H1 (cell line): Measurements from ENCODE around the gene CABP1. TPM values are rescaled to one million over a fixed set of nuclear protein-coding genes. Genes with fewer than 3 reads are reported as not detected.

Source experiments
- CTCF ChIA-PET: fragments of 300-600 bp; sonication (Branson Sonifier 250); formaldehyde crosslinking; loops from one replicate; lab custom pipeline; 2021; ENCODE audit not compliant: partially characterized antibody; lab: Charles Lee
- POLR2A ChIA-PET: fragments of 300-600 bp; sonication (Branson Sonifier 250); formaldehyde crosslinking; loops from one replicate; lab custom pipeline; 2021; ENCODE audit warnings: inconsistent platforms; ENCODE audit not compliant: partially characterized antibody; lab: Charles Lee
- DNase-seq, 2 experiments: peaks; one replicate each; pipeline versions ENCODE4 v3.0.0 to v3.0.0-alpha.2; 2010 to 2022; ENCODE audit warnings: low spot score in 2 of 2, low read depth in 1 of 2, mixed read lengths in 1 of 2
- FAIRE-seq: peaks from 2 replicates; lab custom pipeline; 2011; peaks lifted over from hg19 to GRCh38; lab: Jason Lieb, UNC
- H2AFZ ChIP-seq: 2 replicates; pipeline ENCODE4 v1.8.1; 2012; ENCODE audit warnings: low read length, inconsistent platforms
- H2AK5ac ChIP-seq: 2 replicates; pipeline ENCODE4 v1.6.1; 2013; ENCODE audit warnings: low read depth, low read length
- H2BK120ac ChIP-seq: replicated peaks from 2 replicates; pipeline ENCODE3; 2013; ENCODE audit warnings: low read depth, low read length, inconsistent platforms
- H2BK12ac ChIP-seq: 2 replicates; pipeline ENCODE4 v1.6.1; 2013; ENCODE audit warnings: low read depth, low read length
- H2BK15ac ChIP-seq: 2 replicates; pipeline ENCODE4 v1.6.1; 2013; ENCODE audit warnings: low read length
- H2BK20ac ChIP-seq: 2 replicates; pipeline ENCODE4 v1.6.1; 2013; ENCODE audit warnings: low read length
- H2BK5ac ChIP-seq: 2 replicates; pipeline ENCODE4 v1.6.1; 2013; ENCODE audit warnings: low read depth, low read length
- H3K14ac ChIP-seq: 2 replicates; pipeline ENCODE4 v1.6.1; 2013; ENCODE audit warnings: inconsistent platforms; ENCODE audit not compliant: insufficient read length
- H3K18ac ChIP-seq: 2 replicates; pipeline ENCODE4 v1.6.1; 2013; ENCODE audit warnings: low read length; ENCODE audit errors: extremely low read depth
- H3K23ac ChIP-seq: 2 replicates; pipeline ENCODE4 v1.6.1; 2013; ENCODE audit warnings: inconsistent platforms; ENCODE audit not compliant: insufficient read length
- H3K23me2 ChIP-seq: 2 replicates; pipeline ENCODE4 v1.6.1; 2013; ENCODE audit warnings: low read depth, low read length
- H3K27ac ChIP-seq: 2 replicates; pipeline ENCODE4 v1.6.1; 2011; ENCODE audit warnings: low read depth, low read length, inconsistent platforms
- H3K27me3 ChIP-seq, 4 experiments: replicated peaks in 1 of 4; 1 replicate in 1 of 4; 2 replicates in 3 of 4; pipeline versions ENCODE4 v1.6.1 to v1.8.1; 2011 to 2013; ENCODE audit warnings: low read length in 3 of 4, mild to moderate bottlenecking in 3 of 4, inconsistent platforms in 2 of 4, mixed read lengths in 2 of 4, moderate library complexity in 1 of 4; ENCODE audit not compliant: control insufficient read depth in 3 of 4, insufficient read depth in 3 of 4; ENCODE audit errors: extremely low read depth in 1 of 4
- H3K36me3 ChIP-seq, 4 experiments: 2 replicates each; pipeline versions ENCODE4 v1.6.1 to v1.8.1; 2011 to 2013; ENCODE audit warnings: mild to moderate bottlenecking in 4 of 4, low read length in 3 of 4, moderate library complexity in 2 of 4, control low read depth in 1 of 4, inconsistent platforms in 1 of 4; ENCODE audit not compliant: insufficient read depth in 4 of 4, control insufficient read depth in 2 of 4
- H3K4ac ChIP-seq: replicated peaks from 2 replicates; pipeline ENCODE3; 2013; ENCODE audit warnings: low read length, low read depth, mixed read lengths, inconsistent platforms; ENCODE audit not compliant: insufficient read length
- H3K4me1 ChIP-seq, 4 experiments: replicated peaks in 1 of 4; 1 replicate in 1 of 4; 2 replicates in 3 of 4; pipeline versions ENCODE4 v1.6.1 to v1.8.1; 2011 to 2013; ENCODE audit warnings: low read length in 3 of 4, inconsistent platforms in 2 of 4, mixed read lengths in 1 of 4; ENCODE audit not compliant: insufficient read depth in 4 of 4, control insufficient read depth in 3 of 4
- H3K4me2 ChIP-seq, 2 experiments: 2 replicates each; pipeline versions ENCODE4 v1.6.1 to v1.8.1; 2011 to 2013; ENCODE audit warnings: low read depth in 2 of 2, low read length in 2 of 2, control low read depth in 1 of 2, inconsistent platforms in 1 of 2, mild to moderate bottlenecking in 1 of 2; ENCODE audit not compliant: insufficient read depth in 1 of 2
- H3K4me3 ChIP-seq, 4 experiments: fragments of 200-600, 300-600 bp in 1 of 4; sonication (generic), shearing (Covaris generic), sonication (Bioruptor Twin) in 1 of 4; 2 replicates each; pipeline versions ENCODE4 v1.5.1 to v1.8.1; 2011 to 2016; ENCODE audit warnings: low read length in 4 of 4, low read depth in 3 of 4, control low read depth in 2 of 4, inconsistent platforms in 2 of 4, mild to moderate bottlenecking in 2 of 4, mixed read lengths in 1 of 4, moderate library complexity in 1 of 4; ENCODE audit not compliant: insufficient read depth in 2 of 4; ENCODE audit errors: extremely low read depth in 1 of 4
- H3K56ac ChIP-seq: replicated peaks from 2 replicates; pipeline ENCODE3; 2013; ENCODE audit warnings: low read depth, mild to moderate bottlenecking, mixed read lengths, low read length, inconsistent platforms; ENCODE audit not compliant: insufficient read length
- H3K79me1 ChIP-seq: 2 replicates; pipeline ENCODE4 v1.6.1; 2013; ENCODE audit warnings: low read depth, low read length, control low read depth
- H3K79me2 ChIP-seq, 2 experiments: 2 replicates each; pipeline versions ENCODE4 v1.6.1 to v1.8.1; 2012 to 2013; ENCODE audit warnings: low read length in 2 of 2, mild to moderate bottlenecking in 2 of 2, inconsistent platforms in 1 of 2; ENCODE audit not compliant: insufficient read depth in 2 of 2, control insufficient read depth in 1 of 2
- H3K9ac ChIP-seq, 4 experiments: replicated peaks in 1 of 4; 1 replicate in 1 of 4; 2 replicates in 3 of 4; pipeline versions ENCODE4 v1.6.1 to v1.8.1; 2011 to 2013; ENCODE audit warnings: low read depth in 3 of 4, low read length in 3 of 4, control low read depth in 2 of 4, mild to moderate bottlenecking in 2 of 4, moderate library complexity in 2 of 4, inconsistent platforms in 1 of 4; ENCODE audit errors: extremely low read depth in 1 of 4
- H3K9me3 ChIP-seq, 2 experiments: 2 replicates each; pipeline versions ENCODE4 v1.6.1 to v1.8.1; 2012 to 2013; ENCODE audit warnings: mild to moderate bottlenecking in 2 of 2, moderate library complexity in 2 of 2, control low read depth in 1 of 2, inconsistent platforms in 1 of 2, low read depth in 1 of 2, low read length in 1 of 2, mixed read lengths in 1 of 2; ENCODE audit not compliant: insufficient read depth in 2 of 2
- H4K20me1 ChIP-seq, 2 experiments: replicated peaks in 1 of 2; 2 replicates each; pipeline versions ENCODE3 to v1.8.1; 2011 to 2013; ENCODE audit warnings: inconsistent platforms in 2 of 2, low read length in 2 of 2, mild to moderate bottlenecking in 1 of 2; ENCODE audit not compliant: insufficient read depth in 2 of 2, control insufficient read depth in 1 of 2
- H4K5ac ChIP-seq: 2 replicates; pipeline ENCODE4 v1.6.1; 2013; ENCODE audit warnings: low read length, low read depth, mixed read lengths, inconsistent platforms; ENCODE audit not compliant: insufficient read length
- H4K8ac ChIP-seq: 2 replicates; pipeline ENCODE4 v1.8.0; 2013; ENCODE audit warnings: mild to moderate bottlenecking, moderate library complexity, low read length, inconsistent platforms; ENCODE audit not compliant: insufficient read depth; ENCODE audit errors: extremely low read depth
- H4K91ac ChIP-seq: replicated peaks from 2 replicates; pipeline ENCODE3; 2013; ENCODE audit warnings: low read length, mixed read lengths, inconsistent platforms; ENCODE audit not compliant: insufficient read length
- BACH1 ChIP-seq: IDR thresholded peaks from 2 replicates; pipeline ENCODE4 v1.6.1; 2012; ENCODE audit warnings: low read length, improper control_type of control experiment
- YY1 ChIP-seq: IDR thresholded peaks from 2 replicates; pipeline ENCODE4 v1.6.1; 2011; ENCODE audit warnings: low read depth, mild to moderate bottlenecking, low read length
- WGBS, 2 experiments: shearing (Covaris generic) in 1 of 2; methylation state at CpG; one replicate each; pipeline versions ENCODE4 v1.1.6 to v1.1.7; 2013 to 2015; ENCODE audit warnings: low lambda C conversion rate in 2 of 2, mixed read lengths in 2 of 2, inconsistent platforms in 1 of 2, low coverage in 1 of 2, missing lambda C conversion rate in 1 of 2; ENCODE audit not compliant: insufficient replicate concordance in 2 of 2, insufficient coverage in 1 of 2, insufficient read length in 1 of 2; ENCODE audit errors: extremely low coverage in 1 of 2, missing lambda C conversion rate in 1 of 2; 5-methylcytosine and 5-hydroxymethylcytosine counted together
- polyA plus RNA-seq, 7 experiments: library from polyadenylated mRNA; depleted of rRNA in 3 of 7; stranded (reverse) in 5 of 7; unstranded in 2 of 7; fragments of >200 nt in 5 of 7; fragments of 200-250 nt in 2 of 7; gene quantifications; 1 replicate in 5 of 7; 2 replicates in 1 of 7; 4 replicates in 1 of 7; pipeline versions ENCODE4 v1.2.1 to v1.2.3, GENCODE V29; 2011 to 2013; ENCODE audit warnings: missing spikeins in 2 of 7, mixed read lengths in 2 of 7
- total RNA-seq: library from RNA; stranded (reverse); fragmentation: NEBNext Ultra II Directional; extraction: Animal tissue kit (Norgen Biotek cat#: 25700); gene quantifications from 2 replicates; pipeline ENCODE4 v1.2.1, GENCODE V29; 2021

The CABP1 gene
- total and polyA plus RNA-seq, 2 of the 8 experiments (the other 6 are each of a cell fraction or from before 2014, with no cell fraction given) = 3.9 to 7.4 TPM

DNA sequence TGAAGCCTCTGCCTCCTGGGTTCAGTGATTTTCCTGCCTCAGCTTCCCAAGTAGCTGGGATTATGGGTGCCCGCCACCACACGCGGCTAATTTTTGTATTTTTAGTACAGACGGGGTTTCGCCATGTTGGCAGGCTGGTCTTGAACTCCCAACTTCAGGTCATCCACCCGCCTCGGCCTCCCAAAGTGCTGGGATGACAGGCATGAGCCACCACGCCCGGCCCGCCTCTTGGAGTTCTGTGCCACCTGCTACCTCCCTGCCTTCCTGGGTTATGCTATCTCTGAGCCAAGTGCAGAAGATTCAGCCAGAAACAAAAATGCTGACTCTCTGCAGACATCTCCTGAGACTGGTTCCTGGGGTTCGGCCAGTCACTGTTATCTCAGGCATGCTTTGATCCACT lies 13.2 kb downstream of the CABP1 start:
- FAIRE-seq (no peak), DNase-seq (no peak)
- Histone ChIP-seq H3K9me3 (no peaks in the 10 kb centered on the region), H3K27ac (no peak overlapping the region), H3K18ac (no peak overlapping the region; the same call in 1 of the 2 replicates), H2BK5ac (no peak overlapping the region), H3K4me1 (peaks cover 4 to 7% (median 4%) of the 10 kb centered on the region in 4 experiments), H4K5ac (no peak overlapping the region), H2AFZ (no peak overlapping the region), H3K23ac (no peak overlapping the region), H3K14ac (no peak overlapping the region), H3K79me2 (no peaks in the 10 kb centered on the region), H3K4me2 (no peak overlapping the region), H3K36me3 (no peaks in the 10 kb centered on the region), H2BK12ac (no peak overlapping the region), H4K20me1 (peaks cover 0 to 2% of the 10 kb centered on the region in 2 experiments), H3K23me2 (no peaks in the 10 kb centered on the region), H3K4ac (no peak overlapping the region), H3K4me3 (no peak overlapping the region), H3K9ac (no peak overlapping the region), H3K79me1 (no peaks in the 10 kb centered on the region; the same call in 1 of the 2 replicates), H3K27me3 (no peaks in the 10 kb centered on the region), H2BK20ac (no peak overlapping the region), H2BK15ac (no peak overlapping the region), H3K56ac (no peak overlapping the region), H4K8ac (no peak overlapping the region), H2BK120ac (no peak overlapping the region), H4K91ac (no peak overlapping the region), H2AK5ac (no peak overlapping the region)
- CTCF ChIA-PET = no interaction called here
- no peak for TF ChIP-seq BACH1
- no peak for TF ChIP-seq YY1
- 91% methylated on average over 11 of the region's 11 CpGs; no CpG with 5 or more reads in 1 of the 2 experiments for WGBS, 2 experiments
- POLR2A ChIA-PET = no interaction called here
